ENCODE data around the gene CLCN1.

DNA sequence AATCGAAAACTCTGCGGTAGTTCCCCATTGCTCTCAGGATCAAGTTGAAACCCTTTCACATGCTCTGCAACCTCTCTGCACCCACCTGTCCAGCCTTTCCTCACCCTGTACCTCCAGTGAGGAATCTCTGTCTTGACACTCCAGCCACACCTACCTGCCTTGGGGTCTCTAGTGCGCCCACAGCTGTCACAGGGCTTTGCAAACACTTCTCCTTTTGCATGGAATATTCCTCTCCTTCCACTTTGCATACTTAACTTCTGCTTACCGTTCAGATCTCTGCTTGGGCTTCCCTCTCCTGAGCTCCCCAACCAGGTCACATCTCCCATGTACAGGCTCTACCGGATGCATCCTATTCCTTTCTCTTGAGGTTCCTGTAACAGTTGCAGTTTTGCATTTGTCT is 58.6 kb downstream of the CLCN1 start:
- TF ChIP-seq CTCF (conservative IDR thresholded peaks at IDR 0.05 in 1 of 2, IDR thresholded peaks at IDR 0.05 in 1 of 2; ENCODE audit: extremely low read depth in 1 of 2, insufficient read depth in 1 of 2, low read depth in 1 of 2, low read length in 2 of 2) (no peak), EZH2 (IDR thresholded peaks at IDR 0.05; ENCODE audit: borderline replicate concordance, low read length) (no peak)

Data from mammary epithelial cell (primary cell).